GM23248 (cell line): ENCODE results near the gene SERTAD1. TPM values are rescaled to one million over a fixed set of nuclear protein-coding genes. Genes with fewer than 3 reads are reported as not detected.
A peak's percentile ranks its signal among the peaks of the same experiment; 100 is the strongest.

Experiments
- DNase-seq: peaks from one replicate; pipeline ENCODE4 v3.0.0-alpha.2; 2015
- H2AFZ ChIP-seq: fragments of 200-600 bp; sonication (generic); 2 replicates; pipeline ENCODE4 v1.6.1; 2016; ENCODE audit warnings: antibody characterized with exemption
- H3F3A ChIP-seq: fragments of 200-600 bp; sonication (generic); 2 replicates; pipeline ENCODE4 v1.6.1; 2016; ENCODE audit warnings: mild to moderate bottlenecking, antibody characterized with exemption, mixed run types; ENCODE audit not compliant: insufficient read depth
- H3K27ac ChIP-seq: fragments of 200-600 bp; sonication (generic); 2 replicates; pipeline ENCODE4 v1.5.1; 2016; ENCODE audit warnings: mild to moderate bottlenecking
- H3K27me3 ChIP-seq: fragments of 200-600 bp; sonication (generic); replicated peaks from 2 replicates; pipeline ENCODE4 v1.6.1; 2016; ENCODE audit warnings: mild to moderate bottlenecking; ENCODE audit not compliant: insufficient read depth
- H3K36me3 ChIP-seq: fragments of 200-600 bp; sonication (generic); 2 replicates; pipeline ENCODE4 v1.6.1; 2016; ENCODE audit warnings: low read depth, mild to moderate bottlenecking
- H3K4me1 ChIP-seq: fragments of 200-600 bp; sonication (generic); 2 replicates; pipeline ENCODE4 v1.6.1; 2016; ENCODE audit warnings: mild to moderate bottlenecking; ENCODE audit not compliant: insufficient read depth
- H3K4me2 ChIP-seq: fragments of 200-600 bp; sonication (generic); one replicate; pipeline ENCODE4 v1.6.1; 2016; ENCODE audit warnings: mild to moderate bottlenecking; ENCODE audit not compliant: unreplicated experiment
- H3K4me3 ChIP-seq: fragments of 200-600 bp; sonication (generic); 2 replicates; pipeline ENCODE4 v1.5.1; 2016; ENCODE audit warnings: mild to moderate bottlenecking
- H3K79me2 ChIP-seq: fragments of 200-600 bp; sonication (generic); 2 replicates; pipeline ENCODE4 v1.6.1; 2016; ENCODE audit warnings: mild to moderate bottlenecking; ENCODE audit not compliant: insufficient read depth
- H3K9ac ChIP-seq: fragments of 200-600 bp; sonication (generic); 2 replicates; pipeline ENCODE4 v1.6.1; 2016; ENCODE audit warnings: mild to moderate bottlenecking
- H3K9me2 ChIP-seq: fragments of 200-600 bp; sonication (generic); 2 replicates; pipeline ENCODE4 v1.6.1; 2016; ENCODE audit warnings: mixed run types, mild to moderate bottlenecking, moderate library complexity; ENCODE audit not compliant: insufficient read depth
- H3K9me3 ChIP-seq: fragments of 200-600 bp; sonication (generic); one replicate; pipeline ENCODE4 v1.6.1; 2017; ENCODE audit warnings: low read depth
- H4K20me1 ChIP-seq: fragments of 200-600 bp; sonication (generic); 2 replicates; pipeline ENCODE4 v1.6.0; 2016; ENCODE audit not compliant: insufficient read depth
- EZH2 ChIP-seq: fragments of 200-600 bp; sonication (generic); IDR thresholded peaks from 2 replicates; pipeline ENCODE4 v1.6.1; 2018; ENCODE audit warnings: antibody characterized with exemption, mild to moderate bottlenecking; ENCODE audit not compliant: insufficient read depth, poor library complexity, severe bottlenecking
- EZH2phosphoT487 ChIP-seq: fragments of 200-600 bp; sonication (generic); IDR thresholded peaks from 2 replicates; pipeline ENCODE4 v1.6.1; 2018; ENCODE audit warnings: antibody characterized with exemption, moderate library complexity, mild to moderate bottlenecking, low read depth; ENCODE audit not compliant: insufficient read depth
- WGBS, 2 experiments: methylation state at CpG; one replicate each; pipeline ENCODE4 v1.1.6; 2015 to 2017; ENCODE audit warnings: low lambda C conversion rate in 2 of 2, low coverage in 1 of 2; ENCODE audit errors: missing lambda C conversion rate in 2 of 2; 5-methylcytosine and 5-hydroxymethylcytosine counted together
- in situ Hi-C: fragments of 300-500 bp; cut with MboI; formaldehyde crosslinking; loops from 2 replicates; pipeline ENCODE4 v1.15.0; 2020
- polyA plus RNA-seq: library from polyadenylated mRNA; unstranded; fragments of >200 nt; fragmentation: Nextera tagmentation; extraction: Ambion mirVana; gene quantifications from 2 replicates; pipeline ENCODE4 v1.2.1, GENCODE V29; 2016
- total RNA-seq: library from RNA; depleted of rRNA; stranded (reverse); fragments of >200 nt; shearing (Covaris generic); gene quantifications from 2 replicates; pipeline ENCODE4 v1.2.3, GENCODE V29; 2014

Gene SERTAD1
- total and polyA plus RNA-seq, 2 experiments from 2014 or later, result 31.7 to 34.5 TPM

- in situ Hi-C loops, result no loop called here
Measured at GRCh38 chr19:40446263-40446784, 20.5 kb upstream of the SERTAD1 start.

GRCh38 chr19:40445780-40446262 lies 20.0 kb upstream of the SERTAD1 start:
- H3K4me1 ChIP-seq, result peaks cover 17% of the 10 kb centered on the region
- DNase-seq, result peak; percentile 67

More at GRCh38 chr19:40446263-40446784, 20.5 kb upstream of the SERTAD1 start:
- 0 out of 2 replicates have a peak, but pooled peaks cover 2% of the 10 kb centered on the region for H3K36me3 ChIP-seq
- no peak for TF ChIP-seq EZH2
- no peak for TF ChIP-seq EZH2phosphoT487
- no peak for DNase-seq
- H3K4me2 ChIP-seq, result no peak overlapping the region
- H3K4me3 ChIP-seq, result no peak overlapping the region
- H4K20me1 ChIP-seq, result no peaks in the 10 kb centered on the region
- no peaks in the 10 kb centered on the region for H3K27me3 ChIP-seq
- no peaks in the 10 kb centered on the region for H3K9me3 ChIP-seq
- H2AFZ ChIP-seq, result peak overlapping the region; percentile 94; the same call in 1 of the 2 replicates
- peaks cover 24% of the 10 kb centered on the region for H3K79me2 ChIP-seq
- H3K4me1 ChIP-seq, result peaks cover 12% of the 10 kb centered on the region
- H3K9ac ChIP-seq, result peak overlapping the region; percentile 30; the same call in 1 of the 2 replicates
- no peaks in the 10 kb centered on the region for H3K9me2 ChIP-seq
- H3K27ac ChIP-seq, result peak overlapping the region; percentile 27
- 82 to 83% methylated on average over 8 of the region's 8 CpGs for WGBS, 2 experiments
- H3F3A ChIP-seq, result peaks cover 23% of the 10 kb centered on the region

GRCh38 chr19:40444825-40445312 lies 19.1 kb upstream of the SERTAD1 start:
- no peaks in the 10 kb centered on the region for H3K9me2 ChIP-seq
- 18 to 26% methylated on average over 12 to 18 of the region's 18 CpGs for WGBS, 2 experiments
- H2AFZ ChIP-seq, result peak overlapping the region; percentile 94
- no peaks in the 10 kb centered on the region for H3K27me3 ChIP-seq
- H3K9ac ChIP-seq, result peak overlapping the region; percentile 99
- TF ChIP-seq EZH2phosphoT487 (no peak), EZH2 (no peak)
- peak overlapping the region; percentile 86 for H3K4me2 ChIP-seq
- H4K20me1 ChIP-seq, result no peaks in the 10 kb centered on the region
- no peaks in the 10 kb centered on the region for H3K9me3 ChIP-seq
- peaks cover 15% of the 10 kb centered on the region; the same call in 1 of the 2 replicates for H3K36me3 ChIP-seq
- H3K27ac ChIP-seq, result peak overlapping the region; percentile 97
- DNase-seq, result no peak
- in situ Hi-C loops, result no loop called here
- H3K4me1 ChIP-seq, result peaks cover 18% of the 10 kb centered on the region
- peak overlapping the region; percentile 99 for H3K4me3 ChIP-seq
- peaks cover 39% of the 10 kb centered on the region for H3K79me2 ChIP-seq
- H3F3A ChIP-seq, result peaks cover 31% of the 10 kb centered on the region

More at GRCh38 chr19:40445780-40446262, 20.0 kb upstream of the SERTAD1 start:
- peak overlapping the region; percentile 94; the same call in 1 of the 2 replicates for H2AFZ ChIP-seq
- H3K27me3 ChIP-seq, result no peaks in the 10 kb centered on the region
- in situ Hi-C loops, result no loop called here
- H3K9me3 ChIP-seq, result no peaks in the 10 kb centered on the region
- H3K4me3 ChIP-seq, result no peak overlapping the region
- 51 to 54% methylated on average over 9 of the region's 9 CpGs for WGBS, 2 experiments
- H3F3A ChIP-seq, result peaks cover 23% of the 10 kb centered on the region
- H3K9me2 ChIP-seq, result no peaks in the 10 kb centered on the region
- TF ChIP-seq EZH2phosphoT487, result no peak
- TF ChIP-seq EZH2, result no peak
- H3K79me2 ChIP-seq, result peaks cover 30% of the 10 kb centered on the region
- H3K9ac ChIP-seq, result peak overlapping the region; percentile 30; the same call in 1 of the 2 replicates
- H3K36me3 ChIP-seq, result peaks cover 6% of the 10 kb centered on the region; the same call in 1 of the 2 replicates
- no peaks in the 10 kb centered on the region for H4K20me1 ChIP-seq
- H3K4me2 ChIP-seq, result no peak overlapping the region
- H3K27ac ChIP-seq, result peak overlapping the region; percentile 27

GRCh38 chr19:40444000-40444824 lies 18.4 kb upstream of the SERTAD1 start, which contains the start of gene SERTAD3:
TSS of gene SERTAD3 (minus strand) at chr19:40444335. CDS start at chr19:40442080, 2,255 bp downstream.
- WGBS, 2 experiments, result 1 to 2% methylated on average over 48 to 69 of the region's 72 CpGs

More at GRCh38 chr19:40444000-40444824, 18.4 kb upstream of the SERTAD1 start, which contains the start of gene SERTAD3:
- peak within 1 kb of the TSS; percentile 99 for H3K4me3 ChIP-seq
- peak within 1 kb of the TSS; percentile 94 for H2AFZ ChIP-seq
- no peaks in the 10 kb centered on the region for H4K20me1 ChIP-seq
- DNase-seq, result peak; percentile 99
- H3K4me1 ChIP-seq, result peaks cover 18% of the 10 kb centered on the region
- in situ Hi-C loops, result no loop called here
- H3K36me3 ChIP-seq, result peaks cover 15% of the 10 kb centered on the region; the same call in 1 of the 2 replicates
- TF ChIP-seq EZH2phosphoT487, result no peak
- TF ChIP-seq EZH2, result no peak
- H3K9ac ChIP-seq, result peak within 1 kb of the TSS; percentile 99
- no peaks in the 10 kb centered on the region for H3K27me3 ChIP-seq
- peaks cover 37% of the 10 kb centered on the region for H3F3A ChIP-seq
- H3K9me3 ChIP-seq, result no peaks in the 10 kb centered on the region
- H3K27ac ChIP-seq, result peak within 1 kb of the TSS; percentile 97
- H3K79me2 ChIP-seq, result peaks cover 45% of the 10 kb centered on the region
- H3K9me2 ChIP-seq, result no peaks in the 10 kb centered on the region
- peak within 1 kb of the TSS; percentile 86 for H3K4me2 ChIP-seq
